Adrenal gland (tissue), 12 donors: ENCODE data around the gene UBE2O. TPM values are rescaled to one million over a fixed set of nuclear protein-coding genes. Genes with fewer than 3 reads are reported as not detected.

Source experiments
- DNase-seq, 7 donors: peaks; one replicate each; pipeline ENCODE4 v3.0.0-alpha.2; 2019 to 2020
- H3K27ac ChIP-seq, 5 donors: fragments of 200-600 bp; sonication (generic) in 4 of 5; 1 replicate in 3 of 5; 2 replicates in 2 of 5; pipeline versions ENCODE4 v1.5.1 to v1.8.0; 2016 to 2020; ENCODE audit warnings: mild to moderate bottlenecking in 1 of 5
- H3K27me3 ChIP-seq: fragments of 200-600 bp; 2 replicates; pipeline ENCODE4 v1.8.0; 2021
- H3K36me3 ChIP-seq, 2 donors: fragments of 200-600 bp; replicated peaks in 1 of 2; 1 replicate in 1 of 2; 2 replicates in 1 of 2; pipeline versions ENCODE4 v1.5.1 to v1.8.0; 2018 to 2022
- H3K4me1 ChIP-seq, 2 donors: fragments of 200-600 bp; replicated peaks in 1 of 2; 1 replicate in 1 of 2; 2 replicates in 1 of 2; pipeline versions ENCODE4 v1.5.1 to v1.8.0; 2018 to 2021
- H3K4me3 ChIP-seq, 4 donors: fragments of 200-600 bp; sonication (generic) in 3 of 4; one replicate each; pipeline ENCODE4 v1.5.1; 2016 to 2018
- H3K9me3 ChIP-seq, 3 donors: fragments of 200-600 bp; sonication (generic) in 1 of 3; replicated peaks in 1 of 3; 1 replicate in 2 of 3; 2 replicates in 1 of 3; pipeline versions ENCODE4 v1.5.1 to v1.8.0; 2016 to 2021
- CTCF ChIP-seq, 6 experiments: fragments of 450-650 bp in 4 of 6; fragments of 200-600 bp in 2 of 6; sonication (generic) in 1 of 6; IDR thresholded peaks; 1 replicate in 5 of 6; 2 replicates in 1 of 6; pipeline versions ENCODE4 v1.5.1 to v1.8.0; 2016 to 2021; ENCODE audit warnings: antibody characterized with exemption in 6 of 6, mild to moderate bottlenecking in 2 of 6, moderate library complexity in 1 of 6
- POLR2A ChIP-seq, 2 donors: fragments of 450-650 bp; IDR thresholded peaks; one replicate each; pipeline ENCODE4 v1.6.1; 2017; ENCODE audit warnings: antibody characterized with exemption in 2 of 2, mild to moderate bottlenecking in 2 of 2, moderate library complexity in 1 of 2
- WGBS, 4 donors: extraction: QIAGEN DNeasy Blood & Tissue Kit in 2 of 4; methylation state at CpG; one replicate each; pipeline versions ENCODE4 v1.1.5 to v1.1.7; 2013 to 2017; 5-methylcytosine and 5-hydroxymethylcytosine counted together
- intact Hi-C, 2 donors: fragments of 100-400 bp; cut with DNase I; formaldehyde crosslinking; loops; one replicate each; pipeline versions ENCODE4 v1.14.1 to v1.15.0; 2022 to 2023
- polyA plus RNA-seq, 3 donors: library from polyadenylated mRNA; stranded (reverse); fragments of 200-250 nt in 2 of 3; fragments of 350-450 nt in 1 of 3; fragmentation: Illumina TruSeq in 1 of 3; extraction: RNeasy Lipid Tissue Mini Kit (QIAGEN cat#74804) in 1 of 3; gene quantifications; one replicate each; pipeline ENCODE4 v1.2.3, GENCODE V29; 2013 to 2014
- total RNA-seq, 9 donors: library from RNA; depleted of rRNA in 4 of 9; stranded (reverse); fragments of >200 nt in 4 of 9; fragments of 120-200 nt in 1 of 9; fragmentation: NEBNext Ultra II Directional in 1 of 9; extraction: Animal tissue kit (Norgen Biotek cat#: 25700) in 1 of 9; gene quantifications; one replicate each; pipeline versions ENCODE4 v1.1.0 to v1.2.4, GENCODE V29; 2013 to 2023
- donor health status: healthy with polysubstance abuse.
- donor health status: Bipolar disorder and iron deficiency.
- donor health status: DM: yes; HTN: yes; CAD: no.
- donor health status: DM: no; HTN: no; CAD: no.
- donor health status: DM: no; HTN: no; CAD: no.
- donor health status: DM: yes; HTN: yes; CAD: no.

Gene UBE2O
- total and polyA plus RNA-seq, 12 donors = 9.8 to 21.8 (median 15.8) TPM

GRCh38 chr17:76385892-76386786, 66.8 kb downstream of the UBE2O start:
- H3K27ac ChIP-seq = peak overlapping the region in 1 of 5 donors; percentile 17
- WGBS, 4 donors = 19 to 34% (median 26%) methylated on average over 17 to 52 of the region's 52 CpGs
- H3K4me1 ChIP-seq = peaks cover 26 to 35% of the 10 kb centered on the region in 2 donors
- intact Hi-C loops = loop anchor here in 1 of 2 donors (5.0 kb wide), 1 partner anchor 34 kb away; the partner anchor contains the start of gene PRPSAP1
- TF ChIP-seq POLR2A (IDR thresholded peaks at IDR 0.05) (no peak), CTCF (IDR thresholded peaks at IDR 0.05) (peak; percentile 71 to 87 (median 82))
- no peaks in the 10 kb centered on the region for H3K9me3 ChIP-seq
- peak; percentile 76 to 89 (median 78) for DNase-seq
- H3K27me3 ChIP-seq = no peaks in the 10 kb centered on the region
- H3K36me3 ChIP-seq = peaks cover 0 to 5% of the 10 kb centered on the region in 2 donors
- peak overlapping the region in 2 of 4 donors; percentile 11 to 69 for H3K4me3 ChIP-seq

GRCh38 chr17:76384987-76385891, 67.7 kb downstream of the UBE2O start:
- Histone ChIP-seq H3K27ac (peak overlapping the region in 2 of 5 donors; percentile 71 to 77), H3K4me3 (peak overlapping the region in 2 of 4 donors; percentile 11 to 69), H3K9me3 (no peaks in the 10 kb centered on the region), H3K27me3 (no peaks in the 10 kb centered on the region), H3K4me1 (peaks cover 26 to 35% of the 10 kb centered on the region in 2 donors), H3K36me3 (no peaks in the 10 kb centered on the region)
- 1 to 13% (median 1%) methylated on average over 3 to 74 of the region's 74 CpGs; no CpG with 5 or more reads in 1 of the 4 donors for WGBS, 4 donors
- TF ChIP-seq POLR2A (IDR thresholded peaks at IDR 0.05) (no peak), CTCF (IDR thresholded peaks at IDR 0.05) (no peak)
- intact Hi-C loops = loop anchor here in 1 of 2 donors (5.0 kb wide), 1 partner anchor 33 kb away; the partner anchor contains the start of gene PRPSAP1
- DNase-seq = peak in 4 of 7 donors; percentile 42 to 45 (median 44)

GRCh38 chr17:76384222-76384986, 68.5 kb downstream of the UBE2O start, which contains the start of gene SPHK1:
SPHK1 (plus strand) TSS chr17:76384609; CDS start chr17:76385645, 1,036 bp downstream.
- TF ChIP-seq CTCF (IDR thresholded peaks at IDR 0.05) = no peak
- TF ChIP-seq POLR2A (IDR thresholded peaks at IDR 0.05) = peak in 1 of 2 donors; percentile 24
- 0 to 1% (median 0%) methylated on average over 11 to 118 of the region's 118 CpGs for WGBS, 4 donors
- DNase-seq = peak in 6 of 7 donors; percentile 47 to 69 (median 58)
- Histone ChIP-seq H3K4me3 (peak within 1 kb of the TSS in 2 of 4 donors; percentile 26 to 69), H3K36me3 (no peaks in the 10 kb centered on the region), H3K4me1 (peaks cover 26 to 35% of the 10 kb centered on the region in 2 donors), H3K9me3 (no peaks in the 10 kb centered on the region), H3K27me3 (no peaks in the 10 kb centered on the region), H3K27ac (peak within 1 kb of the TSS in 4 of 5 donors; percentile 2 to 77 (median 44))
- intact Hi-C loops = no loop called here
